Lower leg skin (tissue), 4 donors: Measurements from ENCODE around the gene RHOV. TPM values are rescaled to one million over a fixed set of nuclear protein-coding genes. Genes with fewer than 3 reads are reported as not detected.
A peak's percentile ranks its signal among the peaks of the same experiment; 100 is the strongest.

Experiments used
- DNase-seq, 2 donors: peaks; one replicate each; pipeline ENCODE4 v3.0.0-alpha.2; 2019; ENCODE audit warnings: low spot score in 2 of 2
- H3K4me3 ChIP-seq: fragments of 200-600 bp; sonication (generic); 2 replicates; pipeline ENCODE4 v1.5.1; 2017; ENCODE audit warnings: mild to moderate bottlenecking, low read depth; ENCODE audit not compliant: poor library complexity, severe bottlenecking
- POLR2A ChIP-seq, 2 donors: fragments of 450-650 bp; IDR thresholded peaks; one replicate each; pipeline ENCODE4 v1.6.1; 2016 to 2017; ENCODE audit warnings: antibody characterized with exemption in 2 of 2, mild to moderate bottlenecking in 1 of 2, moderate library complexity in 1 of 2
- WGBS, 2 donors: methylation state at CpG; one replicate each; pipeline ENCODE4 v1.1.5; 2018; 5-methylcytosine and 5-hydroxymethylcytosine counted together
- intact Hi-C: fragments of 100-400 bp; cut with DNase I; formaldehyde crosslinking; loops from one replicate; pipeline ENCODE4 v1.15.0; 2023; ENCODE audit warnings: low total_unique reads
- total RNA-seq, 4 donors: library from RNA; depleted of rRNA; stranded (reverse); fragments of >200 nt; gene quantifications; one replicate each; pipeline ENCODE4 v1.1.0, GENCODE V29; 2016
- TF ChIP-seq, protein P1 (sequence below), 3 donors: fragments of 450-650 bp; IDR thresholded peaks; one replicate each; pipeline ENCODE4 v1.5.1; 2016; ENCODE audit warnings: antibody characterized with exemption in 3 of 3, mild to moderate bottlenecking in 3 of 3, moderate library complexity in 2 of 3

The RHOV gene
- total RNA-seq, 4 donors from 2014 or later = 78.5 to 111 (median 95.9) TPM

DNA sequence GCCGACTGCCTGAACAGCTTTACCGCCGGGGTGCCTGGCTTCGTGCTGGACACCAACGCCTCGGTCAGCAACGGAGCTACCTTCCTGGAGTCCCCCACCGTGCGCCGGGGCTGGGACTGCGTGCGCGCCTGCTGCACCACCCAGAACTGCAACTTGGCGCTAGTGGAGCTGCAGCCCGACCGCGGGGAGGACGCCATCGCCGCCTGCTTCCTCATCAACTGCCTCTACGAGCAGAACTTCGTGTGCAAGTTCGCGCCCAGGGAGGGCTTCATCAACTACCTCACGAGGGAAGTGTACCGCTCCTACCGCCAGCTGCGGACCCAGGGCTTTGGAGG, 29.4 kb downstream of the RHOV start:
- peak overlapping the region; percentile 46 for H3K4me3 ChIP-seq
- no peak for DNase-seq
- intact Hi-C loops = no loop called here
- no peak for TF ChIP-seq POLR2A (IDR thresholded peaks at IDR 0.05)
- TF ChIP-seq, protein P1, sequence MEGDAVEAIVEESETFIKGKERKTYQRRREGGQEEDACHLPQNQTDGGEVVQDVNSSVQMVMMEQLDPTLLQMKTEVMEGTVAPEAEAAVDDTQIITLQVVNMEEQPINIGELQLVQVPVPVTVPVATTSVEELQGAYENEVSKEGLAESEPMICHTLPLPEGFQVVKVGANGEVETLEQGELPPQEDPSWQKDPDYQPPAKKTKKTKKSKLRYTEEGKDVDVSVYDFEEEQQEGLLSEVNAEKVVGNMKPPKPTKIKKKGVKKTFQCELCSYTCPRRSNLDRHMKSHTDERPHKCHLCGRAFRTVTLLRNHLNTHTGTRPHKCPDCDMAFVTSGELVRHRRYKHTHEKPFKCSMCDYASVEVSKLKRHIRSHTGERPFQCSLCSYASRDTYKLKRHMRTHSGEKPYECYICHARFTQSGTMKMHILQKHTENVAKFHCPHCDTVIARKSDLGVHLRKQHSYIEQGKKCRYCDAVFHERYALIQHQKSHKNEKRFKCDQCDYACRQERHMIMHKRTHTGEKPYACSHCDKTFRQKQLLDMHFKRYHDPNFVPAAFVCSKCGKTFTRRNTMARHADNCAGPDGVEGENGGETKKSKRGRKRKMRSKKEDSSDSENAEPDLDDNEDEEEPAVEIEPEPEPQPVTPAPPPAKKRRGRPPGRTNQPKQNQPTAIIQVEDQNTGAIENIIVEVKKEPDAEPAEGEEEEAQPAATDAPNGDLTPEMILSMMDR (IDR thresholded peaks at IDR 0.05) = no peak
- WGBS, 2 donors = 1 to 2% methylated on average over 21 to 28 of the region's 28 CpGs

DNA sequence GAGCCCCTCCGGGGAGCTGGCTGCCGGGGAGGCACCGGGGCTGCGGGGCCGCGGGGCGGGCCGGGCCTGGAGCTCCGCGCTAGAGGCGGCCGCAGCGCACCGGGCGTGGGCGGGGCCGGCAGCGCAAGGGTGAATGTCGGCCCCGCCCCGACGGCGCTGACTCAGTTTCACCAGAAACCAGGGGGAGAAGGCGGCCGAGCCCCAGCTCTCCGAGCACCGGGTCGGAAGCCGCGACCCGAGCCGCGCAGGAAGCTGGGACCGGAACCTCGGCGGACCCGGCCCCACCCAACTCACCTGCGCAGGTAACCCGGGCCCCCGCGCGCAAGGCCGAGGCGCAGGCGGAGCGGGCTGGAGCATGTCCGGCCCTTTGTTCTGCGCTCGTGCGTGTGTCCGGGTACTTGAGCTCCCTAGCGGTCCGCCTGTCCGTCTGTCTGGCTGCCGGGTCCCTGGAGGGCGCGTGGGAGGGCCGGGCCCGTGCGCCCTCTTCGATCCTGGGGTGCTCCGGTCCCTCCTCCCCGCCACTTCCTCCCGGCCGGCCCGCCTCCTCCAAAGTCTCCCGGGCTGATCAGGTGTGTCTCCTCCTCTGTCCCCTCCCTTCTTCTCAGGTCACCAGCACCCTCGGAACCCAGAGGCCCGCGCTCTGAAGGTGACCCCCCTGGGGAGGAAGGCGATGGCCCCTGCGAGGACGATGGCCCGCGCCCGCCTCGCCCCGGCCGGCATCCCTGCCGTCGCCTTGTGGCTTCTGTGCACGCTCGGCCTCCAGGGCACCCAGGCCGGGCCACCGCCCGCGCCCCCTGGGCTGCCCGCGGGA, 29.9 kb downstream of the RHOV start, which contains the start of gene SPINT1:
SPINT1 (plus strand) TSS at position 164 of the 811 bp plus-strand sequence; CDS start at position 671, 507 bp downstream.
- TF ChIP-seq, protein P1 (IDR thresholded peaks at IDR 0.05) = no peak
- no peak for TF ChIP-seq POLR2A (IDR thresholded peaks at IDR 0.05)
- WGBS, 2 donors = 0 to 2% methylated on average over 18 to 30 of the region's 89 CpGs
- DNase-seq = no peak
- intact Hi-C loops = no loop called here
- H3K4me3 ChIP-seq = peak within 1 kb of the TSS; percentile 46

DNA sequence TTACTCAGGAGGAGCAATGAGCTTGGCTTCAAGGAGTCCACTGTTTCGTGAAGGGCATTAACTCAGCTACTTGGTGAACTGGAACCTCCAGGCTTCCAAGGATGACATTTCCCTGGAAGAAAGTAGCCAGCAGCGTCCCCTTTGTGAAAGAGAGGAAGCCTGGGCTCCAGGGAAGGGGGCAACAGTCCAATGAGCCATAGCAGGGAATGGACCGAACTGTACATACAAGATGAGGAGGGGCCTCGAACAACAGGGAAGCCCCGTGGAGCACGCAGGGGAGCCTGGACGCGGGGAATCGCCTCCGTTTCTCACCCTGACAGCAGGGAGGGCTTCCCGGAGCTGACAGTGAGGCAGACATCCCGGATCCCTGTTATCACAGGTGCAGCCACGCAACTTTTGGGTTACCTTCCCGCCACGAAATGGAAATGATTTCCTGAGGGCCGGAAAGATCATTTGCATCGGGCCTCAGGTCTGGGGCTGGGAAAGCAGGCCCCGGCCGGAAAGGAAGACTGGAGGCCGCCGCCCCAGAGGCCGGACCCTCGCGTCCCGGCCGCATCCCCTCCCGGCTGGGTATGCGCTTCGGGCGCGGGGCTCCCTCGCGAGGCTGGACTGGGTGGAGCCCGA, 30.7 kb downstream of the RHOV start:
- no peak for TF ChIP-seq POLR2A (IDR thresholded peaks at IDR 0.05)
- TF ChIP-seq, protein P1 (IDR thresholded peaks at IDR 0.05) = no peak
- intact Hi-C loops = no loop called here
- WGBS, 2 donors = 21 to 34% methylated on average over 14 to 15 of the region's 34 CpGs
- DNase-seq = no peak
- peak overlapping the region; percentile 46 for H3K4me3 ChIP-seq

DNA sequence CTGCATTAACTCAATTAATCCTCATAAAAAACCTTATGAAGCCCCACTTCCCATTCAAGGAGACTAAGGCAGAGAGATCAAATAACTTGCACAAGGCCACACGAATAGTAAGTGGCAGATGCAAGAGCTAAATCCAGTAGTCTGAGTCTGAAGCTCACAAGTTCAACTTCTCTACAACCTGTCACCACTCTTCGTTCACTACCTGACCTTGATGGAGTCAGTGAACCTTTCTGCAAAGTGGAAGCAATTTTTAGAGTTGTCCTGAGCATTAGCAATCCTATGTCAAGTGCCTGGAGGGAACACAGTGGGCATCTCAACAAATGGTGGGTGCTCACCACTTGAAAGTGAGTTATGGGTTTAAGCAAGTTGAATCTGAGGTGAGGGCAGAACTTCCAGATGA, 32.3 kb downstream of the RHOV start:
- TF ChIP-seq POLR2A (IDR thresholded peaks at IDR 0.05) = no peak
- TF ChIP-seq, protein P1 (IDR thresholded peaks at IDR 0.05) = no peak
- DNase-seq = no peak
- H3K4me3 ChIP-seq = no peak overlapping the region
- intact Hi-C loops = no loop called here
- 79 to 88% methylated on average over 2 of the region's 2 CpGs for WGBS, 2 donors

DNA sequence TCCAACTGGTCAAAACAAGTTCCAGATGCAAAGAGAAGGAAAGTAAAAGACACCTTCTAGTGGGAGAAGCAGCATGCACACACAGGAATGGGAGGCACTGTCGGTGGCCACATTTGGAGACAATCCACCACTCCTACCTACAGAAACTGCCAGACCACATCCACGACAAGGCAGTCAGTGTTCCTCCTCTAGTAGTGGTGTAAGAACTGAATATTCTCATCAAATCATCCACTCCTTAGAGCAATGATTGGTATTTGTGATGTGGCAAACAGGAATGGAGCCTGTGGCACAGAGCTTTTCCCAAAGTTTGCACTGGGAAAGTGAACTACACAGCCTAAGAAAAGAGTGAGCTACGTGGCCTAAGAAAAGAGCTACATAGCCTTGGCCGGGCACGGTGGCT, 35.3 kb downstream of the RHOV start:
- DNase-seq = no peak
- WGBS, 2 donors = 69 to 83% methylated on average over 5 of the region's 5 CpGs
- intact Hi-C loops = no loop called here
- H3K4me3 ChIP-seq = no peak overlapping the region
- TF ChIP-seq, protein P1 (IDR thresholded peaks at IDR 0.05) = no peak
- no peak for TF ChIP-seq POLR2A (IDR thresholded peaks at IDR 0.05)
